K562 (cell line): ENCODE data around the gene IDS. TPM values are rescaled to one million over a fixed set of nuclear protein-coding genes. Genes with fewer than 3 reads are reported as not detected.

ENCODE experiments used
- ADNP ChIP-seq: fragments of 200-800 bp; sonication (Bioruptor generic); IDR thresholded peaks from 2 replicates; pipeline ENCODE4 v1.6.1; 2016; ENCODE audit warnings: missing genetic modification characterization, missing compliant biosample characterization
- ARNT ChIP-seq, 2 experiments: fragments of 450-650 bp; IDR thresholded peaks; 2 replicates each; pipeline ENCODE4 v1.6.1; 2016; ENCODE audit warnings: mild to moderate bottlenecking in 1 of 2
- ATF2 ChIP-seq: sonication (generic); formaldehyde crosslinking; IDR thresholded peaks from 2 replicates; pipeline ENCODE4 v1.8.1; 2022; ENCODE audit warnings: missing genetic modification reagents
- CTBP1 ChIP-seq: fragments of 450-650 bp; IDR thresholded peaks from 2 replicates; pipeline ENCODE4 v1.6.1; 2016; ENCODE audit warnings: borderline replicate concordance
- HLTF ChIP-seq: fragments of 450-650 bp; IDR thresholded peaks from 2 replicates; pipeline ENCODE4 v1.6.1; 2016
- HNRNPLL ChIP-seq: fragments of 200-400 bp; formaldehyde crosslinking; IDR thresholded peaks from 2 replicates; pipeline ENCODE4 v1.6.1; 2017; ENCODE audit warnings: low read length, low read depth, mild to moderate bottlenecking; ENCODE audit not compliant: poor library complexity, severe bottlenecking
- KDM1A ChIP-seq, 2 experiments: fragments of 450-650 bp; IDR thresholded peaks; 2 replicates each; pipeline ENCODE4 v1.6.1; 2016; ENCODE audit warnings: mild to moderate bottlenecking in 2 of 2
- KLF6 ChIP-seq: fragments of 250-450 bp; sonication (Bioruptor Pico); IDR thresholded peaks from 2 replicates; pipeline ENCODE4 v1.4.0; 2020; ENCODE audit warnings: mild to moderate bottlenecking, moderate library complexity, borderline replicate concordance
- RREB1 ChIP-seq: fragments of 250-450 bp; sonication (Bioruptor Pico); IDR thresholded peaks from 2 replicates; pipeline ENCODE4 v1.4.0; 2020
- SMARCA4 ChIP-seq: fragments of 450-650 bp; IDR thresholded peaks from 2 replicates; pipeline ENCODE4 v1.6.1; 2016
- TSC22D4 ChIP-seq: fragments of 450-650 bp; IDR thresholded peaks from 2 replicates; pipeline ENCODE4 v1.6.1; 2016; ENCODE audit warnings: missing genetic modification characterization, missing biosample characterization, control low read depth
- polyA plus RNA-seq, 8 experiments: library from polyadenylated mRNA; depleted of rRNA in 4 of 8; stranded (reverse) in 5 of 8; unstranded in 3 of 8; fragments of >200 nt; fragmentation: Nextera tagmentation in 2 of 8; fragmentation: Illumina TruSeq in 1 of 8; extraction: Ambion mirVana in 2 of 8; extraction: Trizol in 1 of 8; gene quantifications; 2 replicates each; pipeline versions ENCODE4 v1.2.1 to v1.2.3, GENCODE V29; 2011 to 2014; ENCODE audit warnings: inconsistent platforms in 1 of 8, missing spikeins in 1 of 8
- total RNA-seq, 7 experiments: library from RNA; depleted of rRNA in 6 of 7; stranded (reverse); fragments of >200 nt in 6 of 7; fragmentation: Illumina TruSeq in 2 of 7; extraction: Trizol in 2 of 7; gene quantifications; 2 replicates each; pipeline versions ENCODE4 v1.2.1 to v1.2.3, GENCODE V29; 2011 to 2021; ENCODE audit warnings: low replicate concordance in 1 of 7
- TF ChIP-seq, protein P1 (sequence below): fragments of 450-650 bp; formaldehyde crosslinking; IDR thresholded peaks from 2 replicates; pipeline ENCODE4 v1.4.0; 2022; ENCODE audit warnings: missing genetic modification characterization
- TF ChIP-seq, protein P2 (sequence below), 2 experiments: IDR thresholded peaks; 2 replicates each; pipeline ENCODE4 v1.6.1; 2011; ENCODE audit warnings: borderline replicate concordance in 1 of 2, control low read depth in 1 of 2, low read depth in 1 of 2, low read length in 1 of 2, mild to moderate bottlenecking in 1 of 2, mixed read lengths in 1 of 2, moderate library complexity in 1 of 2; ENCODE audit not compliant: insufficient read depth in 1 of 2, insufficient read length in 1 of 2, poor library complexity in 1 of 2, severe bottlenecking in 1 of 2; ENCODE audit errors: extremely low read depth in 1 of 2
- TF ChIP-seq, protein P3 (sequence below), 2 experiments: fragments of 150-350 bp in 1 of 2; IDR thresholded peaks; 2 replicates each; pipeline ENCODE4 v1.6.1; 2012 to 2016; ENCODE audit warnings: low read depth in 2 of 2, low read length in 2 of 2, mild to moderate bottlenecking in 1 of 2, moderate library complexity in 1 of 2

The IDS gene
- total and polyA plus RNA-seq, 9 of the 15 experiments (the other 6 are each of a cell fraction or from before 2014, with no cell fraction given), result 2.0 to 18.6 (median 8.6) TPM

DNA sequence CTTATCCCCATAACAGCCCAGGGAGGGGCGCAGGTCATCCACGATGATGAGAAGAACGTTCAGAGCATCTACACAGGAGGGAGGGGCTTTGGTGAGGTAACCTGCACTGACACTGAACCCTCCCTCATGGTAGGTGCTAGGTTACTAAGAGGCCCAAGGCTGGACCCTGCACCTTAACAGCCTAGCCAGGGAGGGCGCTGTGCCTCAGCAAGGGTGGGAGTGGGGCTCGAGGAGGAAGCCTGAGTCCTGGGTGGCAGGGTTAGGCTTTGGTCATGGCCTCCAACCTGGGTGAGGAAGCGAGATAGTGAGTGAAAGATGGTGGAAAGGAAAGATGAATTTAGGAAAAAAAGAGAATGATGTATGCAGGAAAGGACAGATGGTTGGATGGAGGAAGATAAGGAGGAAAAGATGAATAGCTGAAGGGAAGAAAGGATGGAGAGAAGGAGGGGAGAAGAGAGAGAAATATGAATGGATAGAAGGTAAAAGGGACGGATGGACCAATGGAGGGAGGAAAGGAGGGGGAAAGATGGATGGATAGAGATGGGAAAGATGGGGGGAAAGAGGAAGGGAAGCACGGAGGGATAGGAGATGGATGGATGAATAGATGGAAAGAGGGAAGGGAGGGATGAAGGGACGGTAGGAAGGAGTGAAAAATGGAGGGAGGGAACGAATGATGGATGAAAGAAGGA lies 736 bp downstream of the IDS start (continued):
- TF ChIP-seq, protein P1, sequence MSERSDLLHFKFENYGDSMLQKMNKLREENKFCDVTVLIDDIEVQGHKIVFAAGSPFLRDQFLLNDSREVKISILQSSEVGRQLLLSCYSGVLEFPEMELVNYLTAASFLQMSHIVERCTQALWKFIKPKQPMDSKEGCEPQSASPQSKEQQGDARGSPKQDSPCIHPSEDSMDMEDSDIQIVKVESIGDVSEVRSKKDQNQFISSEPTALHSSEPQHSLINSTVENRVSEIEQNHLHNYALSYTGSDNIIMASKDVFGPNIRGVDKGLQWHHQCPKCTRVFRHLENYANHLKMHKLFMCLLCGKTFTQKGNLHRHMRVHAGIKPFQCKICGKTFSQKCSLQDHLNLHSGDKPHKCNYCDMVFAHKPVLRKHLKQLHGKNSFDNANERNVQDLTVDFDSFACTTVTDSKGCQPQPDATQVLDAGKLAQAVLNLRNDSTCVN (CRISPR knock-in tag), result no peak; the same call in 1 of the 2 replicates
- TF ChIP-seq ADNP (tag) (no peak), RREB1 (CRISPR knock-in tag) (no peak), KDM1A (IDR thresholded peaks at IDR 0.05) (peak; percentile 77 to 81), CTBP1 (no peak), TSC22D4 (tag) (no peak), HLTF (no peak; the same call in 1 of the 2 replicates), SMARCA4 (no peak), ARNT (IDR thresholded peaks at IDR 0.05) (0 out of 4 replicates have a peak, but pooled peaks of 1 of the 2 experiments have one; percentile 20), ATF2 (CRISPR knock-in tag) (no peak), HNRNPLL (no peak), KLF6 (CRISPR knock-in tag) (no peak)
- TF ChIP-seq, protein P2, sequence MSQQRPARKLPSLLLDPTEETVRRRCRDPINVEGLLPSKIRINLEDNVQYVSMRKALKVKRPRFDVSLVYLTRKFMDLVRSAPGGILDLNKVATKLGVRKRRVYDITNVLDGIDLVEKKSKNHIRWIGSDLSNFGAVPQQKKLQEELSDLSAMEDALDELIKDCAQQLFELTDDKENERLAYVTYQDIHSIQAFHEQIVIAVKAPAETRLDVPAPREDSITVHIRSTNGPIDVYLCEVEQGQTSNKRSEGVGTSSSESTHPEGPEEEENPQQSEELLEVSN (IDR thresholded peaks at IDR 0.05; ENCODE audit: borderline replicate concordance in 1 of 2, extremely low read depth in 1 of 2, insufficient read depth in 1 of 2, insufficient read length in 1 of 2, low read depth in 1 of 2, low read length in 1 of 2, poor library complexity in 1 of 2, severe bottlenecking in 1 of 2), result no peak
- TF ChIP-seq, protein P3, sequence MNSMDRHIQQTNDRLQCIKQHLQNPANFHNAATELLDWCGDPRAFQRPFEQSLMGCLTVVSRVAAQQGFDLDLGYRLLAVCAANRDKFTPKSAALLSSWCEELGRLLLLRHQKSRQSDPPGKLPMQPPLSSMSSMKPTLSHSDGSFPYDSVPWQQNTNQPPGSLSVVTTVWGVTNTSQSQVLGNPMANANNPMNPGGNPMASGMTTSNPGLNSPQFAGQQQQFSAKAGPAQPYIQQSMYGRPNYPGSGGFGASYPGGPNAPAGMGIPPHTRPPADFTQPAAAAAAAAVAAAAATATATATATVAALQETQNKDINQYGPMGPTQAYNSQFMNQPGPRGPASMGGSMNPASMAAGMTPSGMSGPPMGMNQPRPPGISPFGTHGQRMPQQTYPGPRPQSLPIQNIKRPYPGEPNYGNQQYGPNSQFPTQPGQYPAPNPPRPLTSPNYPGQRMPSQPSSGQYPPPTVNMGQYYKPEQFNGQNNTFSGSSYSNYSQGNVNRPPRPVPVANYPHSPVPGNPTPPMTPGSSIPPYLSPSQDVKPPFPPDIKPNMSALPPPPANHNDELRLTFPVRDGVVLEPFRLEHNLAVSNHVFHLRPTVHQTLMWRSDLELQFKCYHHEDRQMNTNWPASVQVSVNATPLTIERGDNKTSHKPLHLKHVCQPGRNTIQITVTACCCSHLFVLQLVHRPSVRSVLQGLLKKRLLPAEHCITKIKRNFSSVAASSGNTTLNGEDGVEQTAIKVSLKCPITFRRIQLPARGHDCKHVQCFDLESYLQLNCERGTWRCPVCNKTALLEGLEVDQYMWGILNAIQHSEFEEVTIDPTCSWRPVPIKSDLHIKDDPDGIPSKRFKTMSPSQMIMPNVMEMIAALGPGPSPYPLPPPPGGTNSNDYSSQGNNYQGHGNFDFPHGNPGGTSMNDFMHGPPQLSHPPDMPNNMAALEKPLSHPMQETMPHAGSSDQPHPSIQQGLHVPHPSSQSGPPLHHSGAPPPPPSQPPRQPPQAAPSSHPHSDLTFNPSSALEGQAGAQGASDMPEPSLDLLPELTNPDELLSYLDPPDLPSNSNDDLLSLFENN (IDR thresholded peaks at IDR 0.05; ENCODE audit: low read depth in 2 of 2, low read length in 2 of 2), result no peak
